DMS153 treated with DMSO at 0.1 percent for 48 hours (cell line): ENCODE results near the gene RNF40.
A peak's percentile ranks its signal among the peaks of the same experiment; 100 is the strongest.

Experiments used
- DNase-seq: peaks from one replicate; lab custom pipeline; 2025; ENCODE audit not compliant: unreplicated experiment; lab: John Stamatoyannopoulos, UW

The RNF40 gene

DNA sequence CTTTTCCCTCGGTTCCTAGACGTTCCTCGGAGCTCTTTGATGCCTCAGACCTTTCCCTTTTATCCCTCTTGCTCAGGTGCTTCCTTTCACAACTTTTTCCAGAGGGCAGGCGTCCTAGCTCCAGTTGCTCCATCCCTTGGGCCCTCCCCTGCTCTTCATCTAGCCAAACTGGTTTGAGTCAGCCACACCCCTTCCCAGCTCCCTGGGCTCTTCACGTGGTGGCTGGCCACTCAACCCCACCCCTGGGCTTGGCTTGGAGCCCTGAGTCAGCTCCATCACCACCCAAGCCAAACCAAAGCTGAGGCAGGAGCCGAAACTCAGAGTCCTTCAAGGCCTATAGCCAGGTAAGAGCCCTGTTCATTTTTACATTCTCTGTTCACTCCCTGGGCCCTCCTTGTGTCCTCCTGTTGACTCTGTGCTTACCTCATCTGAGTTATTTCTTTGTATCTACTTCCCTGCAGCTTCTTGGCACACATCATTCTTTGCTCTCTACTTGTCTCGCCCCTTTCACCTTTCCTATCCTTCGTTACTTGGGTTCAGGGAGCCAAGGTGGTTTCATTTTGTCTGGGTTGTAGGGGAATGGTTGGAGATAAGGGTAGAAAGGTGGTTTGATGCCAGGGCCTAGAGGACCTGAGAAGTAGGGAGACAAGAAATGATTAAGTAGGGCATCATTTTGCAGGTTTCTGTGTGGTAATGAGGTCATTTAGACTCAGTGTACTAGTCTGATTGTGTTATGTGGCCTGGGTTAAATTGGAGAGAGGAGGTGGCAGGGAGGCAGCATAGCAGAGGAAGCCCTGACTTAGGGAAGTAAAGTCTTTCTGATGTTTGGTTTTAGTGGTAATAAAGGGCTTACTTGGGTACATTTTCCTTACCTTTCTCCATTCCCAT is 21.5 kb upstream of the RNF40 start:
- DNase-seq = peak; percentile 79

DNA sequence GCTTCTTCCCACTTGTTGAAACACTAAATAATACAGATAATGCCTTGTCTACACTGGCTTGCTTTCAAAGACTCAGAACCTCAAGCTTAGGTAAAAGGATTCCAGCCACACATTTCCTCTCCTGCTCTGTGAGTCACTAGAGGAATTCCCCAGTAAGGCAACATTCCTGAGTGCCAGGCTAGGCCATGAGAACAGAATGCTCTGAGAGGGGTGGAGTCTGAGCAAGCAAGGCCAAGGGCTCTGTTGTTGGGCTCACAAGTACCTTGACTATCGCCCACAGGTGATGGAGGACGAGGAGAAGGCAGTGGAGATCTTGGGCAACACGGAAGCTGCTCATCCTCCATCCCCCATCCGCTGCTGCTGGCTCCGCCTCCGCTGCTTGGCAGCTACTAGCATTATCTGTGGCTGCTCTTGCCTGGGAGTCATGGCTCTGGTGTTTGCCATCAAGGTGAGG is 20.6 kb upstream of the RNF40 start:
- DNase-seq = peak; percentile 69

DNA sequence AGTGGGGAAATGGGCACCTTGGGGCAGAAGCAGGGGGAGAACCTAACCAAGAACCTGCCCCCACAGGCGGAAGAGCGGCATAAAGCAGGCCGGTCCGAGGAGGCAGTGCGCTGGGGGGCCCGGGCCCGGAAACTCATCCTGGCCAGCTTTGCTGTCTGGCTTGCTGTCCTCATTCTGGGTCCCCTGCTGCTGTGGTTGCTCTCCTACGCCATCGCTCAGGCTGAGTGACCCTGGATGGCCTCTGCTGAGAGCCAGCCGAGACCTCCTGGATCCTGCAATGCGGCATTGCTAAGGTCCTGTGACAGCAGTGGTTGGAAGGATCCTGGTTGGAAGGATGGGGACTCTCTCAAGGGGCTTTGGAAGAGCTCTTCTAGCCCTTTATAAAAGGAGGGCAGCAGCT is 18.4 kb upstream of the RNF40 start:
- no peak for DNase-seq

DNA sequence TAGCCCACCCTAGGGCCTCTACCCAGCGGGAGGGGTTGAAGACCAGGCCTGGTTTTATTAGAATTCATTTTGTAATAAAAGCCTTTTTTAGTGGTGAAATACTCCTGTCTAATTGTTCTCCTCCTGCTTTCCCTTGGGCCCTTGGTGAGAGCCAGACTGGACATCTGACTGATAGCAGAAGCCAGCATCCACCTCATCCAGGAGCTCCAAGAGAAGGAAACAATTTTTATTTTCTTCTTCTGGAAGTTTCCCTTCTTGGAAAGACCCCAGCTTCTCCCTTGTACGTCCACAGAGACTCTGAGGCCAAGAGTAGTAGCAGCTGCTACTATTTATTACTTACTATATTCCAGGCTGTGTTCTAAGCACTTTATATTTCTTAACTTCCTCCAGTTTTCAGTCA is 17.9 kb upstream of the RNF40 start:
- no peak for DNase-seq

DNA sequence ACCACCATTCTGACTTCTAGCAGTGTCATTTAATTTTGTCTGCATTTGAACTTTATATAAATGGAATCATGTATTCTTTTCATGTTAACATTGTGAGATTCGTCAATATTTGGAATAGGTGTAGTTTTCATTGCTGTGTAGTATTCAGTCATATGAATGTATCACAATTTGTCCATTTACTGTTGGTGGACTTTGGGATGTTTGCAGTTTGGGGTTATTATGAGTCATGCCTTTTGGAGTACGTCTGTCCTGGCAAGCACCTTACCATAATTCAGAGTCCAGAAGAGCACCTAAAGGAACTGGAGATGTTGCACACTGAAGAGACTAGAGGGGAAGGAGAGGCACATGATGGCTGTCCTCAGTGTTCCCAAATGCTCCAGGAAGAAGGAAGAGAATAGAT is 17.0 kb upstream of the RNF40 start:
- DNase-seq = no peak

DNA sequence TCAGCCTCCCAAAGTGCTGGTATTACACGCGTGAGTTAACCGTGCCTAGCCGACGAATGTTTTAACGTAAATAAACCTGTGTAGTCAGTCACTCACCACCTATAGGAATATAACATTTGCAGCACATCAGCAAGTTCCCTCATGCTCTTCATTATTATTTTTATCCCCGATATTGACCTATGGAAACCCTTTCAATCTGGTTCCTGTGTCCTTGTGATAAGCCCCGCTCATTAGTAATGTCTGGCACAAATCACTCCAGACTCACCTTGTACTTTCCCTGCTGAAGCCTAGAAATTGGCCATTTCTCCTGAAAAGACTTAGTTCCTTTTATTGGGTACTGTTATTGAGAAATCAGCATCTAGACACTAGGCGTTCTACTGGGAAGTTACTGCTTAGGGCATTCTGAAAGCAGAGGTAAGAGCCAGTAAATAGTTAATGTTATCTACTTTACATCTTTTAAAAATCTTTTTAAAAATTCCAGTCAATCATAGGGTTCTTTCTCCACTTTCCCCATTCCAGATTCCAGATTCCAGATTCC is 15.4 kb upstream of the RNF40 start:
- no peak for DNase-seq

DNA sequence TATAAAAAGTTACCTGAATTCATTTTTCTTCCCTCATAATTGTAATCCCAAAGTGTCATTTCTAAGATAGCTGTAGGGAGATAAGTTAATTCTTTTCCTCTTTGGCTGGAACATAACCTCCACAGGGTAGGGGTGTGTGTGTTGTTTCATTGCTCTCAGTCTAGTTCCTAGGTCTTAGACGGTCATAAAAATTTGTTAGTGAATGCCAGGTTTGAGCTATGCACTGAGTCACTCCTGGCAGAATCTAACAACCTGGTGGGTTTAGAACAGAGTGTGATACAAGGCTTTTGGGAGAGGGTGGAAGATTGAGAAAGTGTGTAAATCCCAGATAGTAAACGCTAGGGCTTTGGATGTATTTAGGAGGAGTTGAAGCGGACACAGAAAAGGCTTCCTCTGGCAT is 14.8 kb upstream of the RNF40 start:
- no peak for DNase-seq

DNA sequence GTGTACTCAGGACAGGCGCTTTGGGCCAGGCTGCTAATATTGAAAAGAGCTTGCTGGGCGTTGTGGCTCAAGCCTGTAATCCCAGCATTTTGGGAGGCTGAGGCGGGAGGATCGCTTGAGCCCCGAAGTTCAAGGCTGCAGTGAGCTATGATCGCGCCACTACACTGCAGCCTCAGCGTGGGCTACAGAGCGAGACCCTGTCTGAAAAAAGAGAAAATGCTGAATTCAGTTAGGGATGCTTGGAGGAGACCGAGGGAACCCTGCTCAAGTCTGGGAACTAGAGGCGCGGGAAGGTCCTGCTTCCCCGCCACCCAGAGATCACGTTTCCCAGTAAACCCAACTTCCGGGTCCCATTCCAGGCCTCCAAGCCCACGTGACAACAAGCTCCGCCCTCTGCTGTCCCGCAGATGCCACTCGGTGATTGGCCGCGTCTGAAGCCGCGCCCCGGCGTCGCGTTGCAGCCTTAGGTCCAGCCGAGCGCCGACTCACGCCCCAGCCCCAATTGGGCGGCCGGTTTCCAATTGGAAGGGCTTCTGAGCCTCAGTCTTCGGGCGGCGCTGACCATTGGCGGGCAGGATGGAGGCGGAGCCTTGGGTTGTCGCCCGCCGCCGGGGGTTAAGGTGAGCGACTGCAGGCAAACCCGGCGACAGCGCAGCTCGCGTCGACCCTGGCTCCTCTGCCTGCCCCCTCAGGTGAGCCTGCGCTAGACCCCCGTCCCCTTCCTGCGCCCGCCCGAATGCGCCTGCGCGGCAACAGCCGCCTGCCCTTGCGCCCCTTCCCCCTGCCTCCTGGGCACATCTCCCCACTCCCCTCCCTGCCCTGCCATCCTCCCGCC is 14.1 kb upstream of the RNF40 start, which contains the start of gene PHKG2:
TSS of gene PHKG2 (plus strand) at position 627 of the 835 bp plus-strand sequence. CDS start 396 bp downstream, outside the sequence.
- peak; percentile 98 for DNase-seq

DNA sequence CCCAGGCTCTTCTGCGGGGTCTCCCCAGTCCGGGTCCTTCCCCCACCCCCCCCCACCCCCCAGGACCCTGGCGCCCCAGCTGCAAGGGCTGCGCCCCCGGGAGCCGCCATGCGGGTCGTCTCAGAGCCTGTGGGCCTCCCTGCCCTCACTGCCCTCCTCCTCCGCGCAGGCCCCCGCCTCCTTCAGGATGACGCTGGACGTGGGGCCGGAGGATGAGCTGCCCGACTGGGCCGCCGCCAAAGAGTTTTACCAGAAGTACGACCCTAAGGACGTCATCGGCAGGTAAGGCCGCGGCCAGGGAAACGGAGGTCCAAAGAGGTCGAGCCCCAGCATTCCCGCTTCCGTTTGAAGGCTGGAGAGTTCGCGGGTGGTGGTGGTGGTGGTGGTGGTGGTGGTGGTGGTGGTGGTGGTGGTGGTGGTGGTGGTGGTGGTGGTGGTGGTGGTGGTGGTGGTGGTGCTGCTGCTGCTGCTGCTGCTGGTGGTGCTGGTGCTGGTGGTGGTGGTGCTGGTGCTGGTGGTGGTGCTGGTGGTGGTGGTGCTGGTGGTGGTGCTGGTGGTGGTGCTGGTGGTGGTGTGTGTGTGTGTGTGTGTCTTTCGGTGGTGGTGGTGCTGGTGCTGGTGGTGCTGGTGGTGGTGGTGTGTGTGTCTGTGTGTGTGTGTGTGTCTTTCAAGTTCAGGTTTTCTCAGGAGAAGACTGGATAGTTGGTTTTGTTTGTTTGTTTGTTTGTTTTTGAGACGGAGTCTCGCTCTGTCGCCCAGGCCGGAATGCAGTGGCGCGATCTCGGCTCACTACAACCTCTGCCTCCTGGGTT is 13.3 kb upstream of the RNF40 start:
- no peak for DNase-seq

DNA sequence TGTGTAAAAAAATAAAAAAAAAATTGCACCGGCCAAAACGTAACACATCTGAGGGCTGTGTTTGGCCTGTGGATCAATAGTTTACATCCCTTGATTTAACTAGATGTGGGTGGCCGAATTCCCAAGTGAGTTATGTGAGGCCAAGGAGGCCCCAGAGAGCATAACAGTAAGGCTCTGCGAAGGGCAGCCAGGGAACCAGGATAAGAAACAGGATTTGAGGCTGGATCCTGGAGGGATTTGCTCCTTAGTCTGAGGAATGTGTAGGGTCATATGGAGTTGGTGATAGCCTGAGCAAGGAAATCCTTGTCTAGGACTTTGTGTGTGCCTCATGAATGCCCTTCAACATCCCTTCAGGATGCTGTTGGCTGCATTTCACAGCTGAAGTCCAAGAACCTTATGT is 11.9 kb upstream of the RNF40 start:
- DNase-seq = no peak

DNA sequence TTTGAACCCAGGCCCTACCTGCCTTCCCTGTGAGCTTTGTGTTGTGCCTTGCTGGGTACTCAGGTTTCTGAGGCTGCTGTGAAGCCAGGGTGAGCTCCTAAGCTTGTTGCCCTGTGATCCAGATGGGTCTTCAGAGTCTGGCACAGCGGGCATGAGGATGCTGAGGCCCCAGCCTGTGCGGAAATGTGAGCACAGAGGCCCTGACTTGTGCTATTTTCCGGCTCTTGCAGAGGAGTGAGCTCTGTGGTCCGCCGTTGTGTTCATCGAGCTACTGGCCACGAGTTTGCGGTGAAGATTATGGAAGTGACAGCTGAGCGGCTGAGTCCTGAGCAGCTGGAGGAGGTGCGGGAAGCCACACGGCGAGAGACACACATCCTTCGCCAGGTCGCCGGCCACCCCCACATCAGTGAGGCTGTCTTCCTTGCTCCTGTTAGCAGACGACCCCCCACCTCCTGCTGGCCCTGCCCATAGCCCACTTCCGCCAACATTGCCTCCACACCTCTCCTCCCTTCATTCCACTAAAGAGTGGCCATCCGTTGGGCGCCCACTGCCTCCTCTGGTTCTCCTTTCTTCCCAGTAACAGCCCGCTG is 11.2 kb upstream of the RNF40 start:
- no peak for DNase-seq

DNA sequence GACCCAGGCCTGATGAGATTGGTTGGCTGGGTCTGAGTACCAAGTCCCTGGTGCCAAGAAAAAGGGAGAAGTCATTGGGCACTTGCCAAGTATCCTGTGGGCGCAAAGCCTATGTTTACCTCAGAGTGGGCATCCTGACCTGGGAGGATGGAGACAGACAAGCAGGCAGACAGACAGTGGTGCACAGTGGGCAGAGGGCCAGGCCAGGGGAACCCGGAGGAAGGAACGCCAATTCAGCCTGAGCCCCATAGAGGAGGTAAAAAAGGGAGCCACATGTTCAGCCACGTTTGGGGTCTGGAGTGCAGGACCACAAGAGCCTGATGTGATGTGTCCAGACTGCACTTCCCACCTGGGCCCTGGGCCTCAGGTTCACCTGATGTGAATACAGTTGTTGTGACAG is 8.5 kb upstream of the RNF40 start:
- no peak for DNase-seq

DNA sequence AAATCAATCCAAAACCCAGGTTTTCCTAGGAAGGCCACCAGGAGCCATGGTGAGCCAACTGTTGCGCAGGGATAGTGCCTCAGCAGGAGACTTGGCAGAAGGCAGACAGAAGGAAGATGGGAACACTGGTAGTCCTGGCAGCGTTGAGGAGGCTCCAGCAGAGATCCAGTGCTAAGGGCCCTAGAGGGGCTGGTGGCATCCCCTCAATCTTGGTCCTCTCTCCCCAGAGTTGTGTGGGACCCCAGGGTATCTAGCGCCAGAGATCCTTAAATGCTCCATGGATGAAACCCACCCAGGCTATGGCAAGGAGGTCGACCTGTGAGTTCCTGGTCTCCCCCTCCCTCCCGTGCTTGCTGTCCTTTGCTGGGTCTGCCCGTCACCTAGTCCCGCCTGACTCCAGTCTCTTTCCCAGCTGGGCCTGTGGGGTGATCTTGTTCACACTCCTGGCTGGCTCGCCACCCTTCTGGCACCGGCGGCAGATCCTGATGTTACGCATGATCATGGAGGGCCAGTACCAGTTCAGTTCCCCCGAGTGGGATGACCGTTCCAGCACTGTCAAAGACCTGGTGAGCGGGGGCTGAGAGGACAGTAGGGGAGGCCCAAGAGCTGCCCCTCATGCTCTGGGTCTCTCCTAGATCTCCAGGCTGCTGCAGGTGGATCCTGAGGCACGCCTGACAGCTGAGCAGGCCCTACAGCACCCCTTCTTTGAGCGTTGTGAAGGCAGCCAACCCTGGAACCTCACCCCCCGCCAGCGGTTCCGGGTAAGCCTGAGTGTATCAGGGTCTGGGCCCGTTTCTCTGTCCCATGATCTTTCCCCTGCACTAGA is 6.0 kb upstream of the RNF40 start:
- no peak for DNase-seq

DNA sequence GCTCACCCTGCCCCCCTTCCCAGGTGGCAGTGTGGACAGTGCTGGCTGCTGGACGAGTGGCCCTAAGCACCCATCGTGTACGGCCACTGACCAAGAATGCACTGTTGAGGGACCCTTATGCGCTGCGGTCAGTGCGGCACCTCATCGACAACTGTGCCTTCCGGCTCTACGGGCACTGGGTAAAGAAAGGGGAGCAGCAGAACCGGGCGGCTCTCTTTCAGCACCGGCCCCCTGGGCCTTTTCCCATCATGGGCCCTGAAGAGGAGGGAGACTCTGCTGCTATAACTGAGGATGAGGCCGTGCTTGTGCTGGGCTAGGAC is 5.4 kb upstream of the RNF40 start:
- DNase-seq = no peak

DNA sequence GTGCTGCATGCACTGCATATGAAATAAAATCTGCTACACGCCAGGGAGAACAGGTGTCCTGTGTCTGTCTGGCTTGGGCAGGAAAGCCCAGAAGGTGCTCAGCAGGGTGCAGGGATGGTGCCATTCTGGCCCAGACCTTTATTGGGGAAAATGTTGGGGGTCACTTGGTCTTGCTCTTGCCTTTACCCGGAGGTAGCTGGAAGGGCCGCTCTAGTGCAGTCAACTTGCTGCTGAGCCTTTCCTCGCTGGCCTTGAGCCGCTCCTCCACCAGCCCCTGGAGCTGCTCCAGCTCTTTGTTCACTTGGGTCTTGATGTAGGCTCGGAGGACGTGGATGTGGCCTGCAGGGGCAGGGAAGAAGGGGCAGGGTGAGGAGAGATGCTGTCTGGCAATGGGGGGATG is 4.8 kb upstream of the RNF40 start:
- DNase-seq = no peak

DNA sequence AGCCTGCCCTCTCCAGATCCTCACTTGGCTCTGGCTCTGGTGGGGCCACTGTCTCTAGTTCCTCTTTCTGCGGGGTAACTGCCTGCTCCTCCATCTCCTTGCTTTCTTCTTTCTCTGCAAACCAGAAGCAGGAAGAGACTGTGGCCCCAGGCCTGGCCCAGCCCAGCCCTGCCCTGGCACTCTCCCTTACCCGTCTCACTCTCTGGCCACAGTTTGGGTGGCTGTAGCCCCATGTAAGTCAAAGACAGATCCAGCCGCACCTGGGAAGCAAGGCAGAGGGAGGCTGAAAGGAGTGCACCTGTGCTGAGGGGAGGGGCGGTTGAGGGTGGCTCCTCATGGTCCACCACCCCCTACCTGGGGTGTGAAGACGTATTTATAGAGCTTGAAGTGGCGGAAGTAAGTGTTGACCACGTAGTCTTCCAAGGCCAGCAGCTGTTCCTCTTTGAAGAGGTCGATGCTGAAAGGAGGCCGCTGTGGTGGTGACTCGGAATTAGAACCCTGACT is 3.1 kb upstream of the RNF40 start:
- no peak for DNase-seq

DNA sequence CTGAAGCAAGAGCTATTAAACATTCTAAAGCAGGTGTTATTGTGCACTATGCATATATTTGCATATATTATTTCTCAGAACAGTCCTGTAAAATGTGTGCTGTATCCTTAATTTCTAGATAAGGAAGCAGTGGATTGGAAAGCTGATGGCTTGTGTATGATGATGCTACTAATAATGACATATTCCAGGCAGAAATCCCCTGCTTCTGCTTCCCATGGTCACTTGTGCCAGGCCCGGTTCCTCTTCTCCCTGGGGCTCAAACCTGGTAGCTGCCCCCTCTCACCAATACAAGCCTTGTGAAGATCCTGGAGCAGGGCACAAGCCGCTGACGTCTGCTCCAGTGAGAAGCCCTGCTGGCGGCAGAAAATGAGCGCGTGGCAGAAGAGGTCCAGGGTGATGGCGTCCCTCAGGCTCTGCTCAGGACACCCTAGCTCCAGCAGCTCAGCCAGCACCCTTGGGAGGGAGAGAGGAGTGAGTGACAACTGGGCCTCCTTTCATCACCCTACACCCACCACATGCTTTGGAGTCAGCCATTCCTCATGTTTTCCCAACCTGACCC is 2.0 kb upstream of the RNF40 start:
- no peak for DNase-seq

DNA sequence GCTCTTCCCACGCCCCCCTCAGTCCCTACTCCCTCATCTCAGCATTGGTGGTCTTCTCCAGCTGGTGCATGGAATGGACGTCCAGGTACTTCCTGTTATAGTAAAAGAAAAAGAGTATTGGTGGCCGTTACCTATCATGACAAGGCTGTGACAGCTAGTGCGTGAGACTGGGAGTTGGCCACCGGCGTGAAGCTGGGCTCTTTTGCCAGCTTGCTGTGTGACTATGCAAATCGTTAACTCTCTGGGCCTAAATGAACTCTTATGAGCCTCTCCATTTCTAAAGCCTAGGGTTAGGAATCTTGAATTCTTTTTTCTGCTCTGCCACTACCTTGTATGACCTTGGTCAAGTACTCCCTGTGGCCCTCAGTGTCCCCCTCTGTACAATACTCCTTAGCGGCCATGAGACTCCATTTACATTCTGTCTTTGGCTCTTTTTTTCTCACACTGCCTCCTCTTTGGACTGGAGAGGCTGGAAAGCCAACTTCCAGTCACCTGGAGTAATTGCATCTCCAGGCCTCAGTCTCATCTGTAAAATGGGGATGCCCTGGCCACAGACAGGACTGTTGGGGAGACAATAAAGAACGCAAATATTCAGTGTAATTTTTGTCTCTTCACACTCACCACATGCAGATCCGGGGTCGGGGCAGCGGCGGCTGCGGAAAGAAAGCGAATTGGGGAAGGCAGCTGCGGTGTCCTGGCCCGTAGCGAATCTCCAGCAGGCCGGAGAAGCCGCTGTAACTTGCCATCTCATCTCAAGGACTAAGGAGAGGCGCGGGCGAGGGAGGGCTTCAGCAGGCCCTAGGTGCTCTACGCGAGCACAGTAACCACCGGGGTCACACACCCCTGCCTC is 1.3 kb upstream of the RNF40 start:
- DNase-seq = no peak
